ENCODE measurements around the gene UBR3. TPM values are rescaled to one million over a fixed set of nuclear protein-coding genes. Genes with fewer than 3 reads are reported as not detected.

UBR3 gene
- total RNA-seq, 2 donors from 2014 or later, result 30.1 to 38.4 TPM

DNA sequence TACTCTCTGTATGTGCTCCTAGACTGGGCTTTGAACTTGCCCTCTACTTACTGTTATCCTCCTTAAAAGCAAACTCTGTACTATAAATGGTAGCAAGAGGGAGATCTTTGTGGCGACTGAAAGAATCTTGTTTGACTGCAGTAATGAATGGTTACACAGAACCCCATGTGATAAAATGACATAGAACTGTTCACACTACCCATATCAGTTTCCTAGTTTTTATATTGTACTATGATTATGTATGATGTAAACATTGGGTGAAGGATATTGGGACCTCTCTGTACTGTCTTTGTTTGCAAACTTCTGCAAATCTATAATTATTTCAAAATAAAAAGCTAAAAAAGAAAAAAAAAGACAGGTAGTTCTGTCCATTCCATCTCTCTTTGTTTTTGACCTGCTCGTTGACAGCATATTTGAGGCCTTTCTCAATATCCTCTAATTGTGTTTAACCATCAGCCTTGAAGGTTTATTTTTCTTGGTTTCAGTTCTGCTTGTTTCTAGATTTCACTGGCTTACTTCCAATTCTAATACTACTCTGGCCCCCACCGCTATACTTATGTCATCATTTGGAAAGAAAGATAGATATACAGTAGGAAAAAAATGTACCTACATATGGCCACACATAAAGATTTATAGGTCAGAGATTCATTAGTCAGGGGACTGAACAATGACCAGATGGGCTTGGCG is 271.5 kb downstream of the UBR3 start:
- H3K9me3 ChIP-seq, result no peaks in the 10 kb centered on the region
- H3K4me1 ChIP-seq, result no peaks in the 10 kb centered on the region
- no peak for DNase-seq
- H3K4me3 ChIP-seq, result no peak overlapping the region
- intact Hi-C loops (cut with DNase I), result no loop called here
- TF ChIP-seq CTCF (IDR thresholded peaks at IDR 0.05), result no peak
- H3K27me3 ChIP-seq, result no peaks in the 10 kb centered on the region
- no peaks in the 10 kb centered on the region for H3K36me3 ChIP-seq
- H3K27ac ChIP-seq, result no peak overlapping the region
- no peak overlapping the region for H3K9ac ChIP-seq (ENCODE audit: low read depth in 2 of 2, low read length in 2 of 2)

GRCh38 chr2:170101789-170102188 is 274.5 kb downstream of the UBR3 start:
- Histone ChIP-seq H3K4me3 (no peak overlapping the region), H3K9me3 (no peaks in the 10 kb centered on the region), H3K27ac (no peak overlapping the region), H3K4me1 (no peaks in the 10 kb centered on the region), H3K9ac (ENCODE audit: low read depth in 2 of 2, low read length in 2 of 2) (no peak overlapping the region), H3K27me3 (no peaks in the 10 kb centered on the region), H3K36me3 (no peaks in the 10 kb centered on the region)
- TF ChIP-seq CTCF (IDR thresholded peaks at IDR 0.05), result no peak
- intact Hi-C loops (cut with DNase I), result no loop called here
- DNase-seq, result no peak

DNA sequence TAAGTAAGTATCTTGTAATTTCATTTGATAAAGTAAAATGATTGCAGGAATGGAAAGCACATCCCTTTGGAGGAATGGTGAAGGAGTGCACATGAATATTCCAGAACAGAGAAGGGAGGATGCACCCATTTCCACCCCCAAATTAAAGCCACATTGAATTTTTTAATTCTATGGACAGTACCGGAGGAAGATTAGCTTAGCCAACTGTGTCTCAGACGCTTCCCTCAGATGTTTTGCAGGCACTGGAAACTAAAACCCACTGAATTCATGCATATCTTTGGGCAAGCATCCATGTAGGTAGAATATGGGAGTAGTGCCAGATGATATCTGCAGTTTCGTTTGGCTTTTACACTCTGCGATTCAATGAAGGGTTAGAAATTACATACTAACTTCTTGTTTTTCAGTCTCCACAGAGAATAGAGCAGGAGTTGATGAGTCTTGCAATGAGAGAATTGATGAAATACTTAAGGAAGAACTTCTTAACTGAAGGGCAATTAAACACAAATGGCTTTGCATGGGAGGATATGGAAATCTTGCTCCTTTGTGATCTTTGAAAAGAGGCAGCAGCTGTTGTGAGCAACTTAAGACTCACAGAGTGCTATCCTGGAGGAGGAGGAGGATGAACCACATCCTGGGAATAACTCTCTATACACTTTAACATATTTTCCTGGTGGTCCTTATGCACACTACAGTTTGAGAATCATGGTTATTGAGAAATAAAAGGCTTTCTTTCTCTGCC is 279.0 kb downstream of the UBR3 start:
- intact Hi-C loops (cut with DNase I), result no loop called here
- DNase-seq, result no peak
- Histone ChIP-seq H3K4me1 (no peaks in the 10 kb centered on the region), H3K27ac (no peak overlapping the region), H3K36me3 (no peaks in the 10 kb centered on the region), H3K27me3 (no peaks in the 10 kb centered on the region), H3K4me3 (no peak overlapping the region), H3K9ac (ENCODE audit: low read depth in 2 of 2, low read length in 2 of 2) (no peak overlapping the region), H3K9me3 (no peaks in the 10 kb centered on the region)
- no peak for TF ChIP-seq CTCF (IDR thresholded peaks at IDR 0.05)

DNA sequence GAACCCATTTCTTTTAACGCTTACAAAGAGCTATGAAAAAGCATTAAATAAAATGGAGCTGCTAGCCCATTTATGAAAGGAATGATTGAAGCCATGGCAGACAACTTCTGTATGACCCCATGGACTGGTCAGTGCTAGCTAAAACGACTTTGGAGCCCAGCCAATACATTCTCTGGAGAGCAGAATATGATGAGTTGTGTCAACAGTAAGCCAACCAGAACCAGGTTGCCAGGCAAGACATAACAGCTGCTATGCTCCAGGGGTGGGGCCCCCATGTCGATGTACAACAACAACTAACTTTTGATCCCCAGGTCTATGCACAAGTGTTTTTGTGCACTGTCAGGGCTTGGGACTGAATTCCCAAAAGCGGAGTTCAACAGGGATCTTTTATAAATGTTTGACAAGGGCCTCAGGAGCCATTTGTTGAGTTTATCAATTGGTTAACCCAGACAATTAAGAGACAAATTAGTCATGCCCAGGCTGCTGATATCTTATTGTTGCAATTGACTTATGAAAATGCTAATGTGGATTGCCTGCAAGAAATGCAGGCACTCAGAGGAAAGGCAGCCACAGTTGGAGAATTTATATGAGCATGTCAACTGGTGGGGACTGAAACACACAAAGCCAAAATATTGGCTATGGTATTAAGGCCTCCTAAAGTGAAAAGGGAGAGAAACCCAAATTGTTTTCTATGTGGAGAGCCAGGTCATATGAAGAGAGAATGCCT is 286.1 kb downstream of the UBR3 start:
- DNase-seq, result no peak
- intact Hi-C loops (cut with DNase I), result no loop called here
- no peak for TF ChIP-seq CTCF (IDR thresholded peaks at IDR 0.05)

GRCh38 chr2:170115501-170116229 is 288.4 kb downstream of the UBR3 start:
- no peak overlapping the region for H3K9ac ChIP-seq (ENCODE audit: low read depth in 2 of 2, low read length in 2 of 2)
- H3K36me3 ChIP-seq, result no peaks in the 10 kb centered on the region
- no peak for TF ChIP-seq CTCF (IDR thresholded peaks at IDR 0.05)
- H3K27me3 ChIP-seq, result no peaks in the 10 kb centered on the region
- no peaks in the 10 kb centered on the region for H3K4me1 ChIP-seq
- DNase-seq, result no peak
- H3K9me3 ChIP-seq, result no peaks in the 10 kb centered on the region
- intact Hi-C loops (cut with DNase I), result no loop called here
- no peak overlapping the region for H3K4me3 ChIP-seq
- H3K27ac ChIP-seq, result no peak overlapping the region

More for the DNA sequence above, 286.1 kb downstream of the UBR3 start:
- Histone ChIP-seq H3K9me3 (no peaks in the 10 kb centered on the region), H3K27me3 (no peaks in the 10 kb centered on the region), H3K36me3 (no peaks in the 10 kb centered on the region), H3K4me3 (no peak overlapping the region), H3K4me1 (no peaks in the 10 kb centered on the region), H3K27ac (no peak overlapping the region), H3K9ac (ENCODE audit: low read depth in 2 of 2, low read length in 2 of 2) (no peak overlapping the region)

Measured in colonic mucosa (tissue), 4 donors.